Measurements from ENCODE around the gene GALNT11.

DNA sequence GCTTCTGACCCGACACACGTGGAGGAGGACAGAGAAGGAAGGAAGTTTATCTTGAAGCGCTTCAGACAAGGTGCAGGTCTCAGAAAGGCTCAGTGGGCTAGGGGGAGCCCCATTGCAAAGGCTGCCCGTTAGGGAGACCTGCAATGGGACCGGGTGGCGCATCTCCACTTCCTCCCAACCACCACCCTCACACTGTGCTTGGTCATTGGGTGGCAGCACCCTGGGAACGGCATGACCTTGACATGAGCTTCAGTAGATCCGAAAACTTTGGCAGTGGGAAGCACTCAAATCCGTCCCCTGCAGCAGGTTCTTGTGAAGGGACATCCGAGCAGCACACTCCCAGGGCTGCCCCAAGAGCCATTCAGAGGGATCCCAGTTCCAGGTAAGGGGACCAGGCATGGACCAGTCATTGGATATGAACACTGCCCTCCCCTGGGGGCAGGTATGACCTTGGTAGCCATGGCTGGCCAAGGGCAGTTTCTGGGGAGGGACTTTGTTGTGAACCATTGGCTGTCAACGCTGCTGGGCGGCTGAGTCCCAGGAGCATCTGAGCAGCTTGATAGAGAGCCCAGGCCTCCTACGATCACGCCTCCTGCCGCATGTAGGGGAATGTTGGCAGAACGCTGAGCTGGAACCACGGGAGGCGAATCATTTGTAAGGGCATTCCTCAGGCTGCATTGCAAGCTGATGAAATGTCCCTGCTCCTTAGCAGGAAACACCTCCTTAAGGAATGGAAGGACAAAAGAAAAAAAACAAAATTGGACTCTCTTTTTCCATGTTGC, 37.5 kb upstream of the GALNT11 start:
- TF ChIP-seq, protein P1, sequence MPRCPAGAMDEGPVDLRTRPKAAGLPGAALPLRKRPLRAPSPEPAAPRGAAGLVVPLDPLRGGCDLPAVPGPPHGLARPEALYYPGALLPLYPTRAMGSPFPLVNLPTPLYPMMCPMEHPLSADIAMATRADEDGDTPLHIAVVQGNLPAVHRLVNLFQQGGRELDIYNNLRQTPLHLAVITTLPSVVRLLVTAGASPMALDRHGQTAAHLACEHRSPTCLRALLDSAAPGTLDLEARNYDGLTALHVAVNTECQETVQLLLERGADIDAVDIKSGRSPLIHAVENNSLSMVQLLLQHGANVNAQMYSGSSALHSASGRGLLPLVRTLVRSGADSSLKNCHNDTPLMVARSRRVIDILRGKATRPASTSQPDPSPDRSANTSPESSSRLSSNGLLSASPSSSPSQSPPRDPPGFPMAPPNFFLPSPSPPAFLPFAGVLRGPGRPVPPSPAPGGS (IDR thresholded peaks at IDR 0.05): no peak
- TF ChIP-seq, protein P2, sequence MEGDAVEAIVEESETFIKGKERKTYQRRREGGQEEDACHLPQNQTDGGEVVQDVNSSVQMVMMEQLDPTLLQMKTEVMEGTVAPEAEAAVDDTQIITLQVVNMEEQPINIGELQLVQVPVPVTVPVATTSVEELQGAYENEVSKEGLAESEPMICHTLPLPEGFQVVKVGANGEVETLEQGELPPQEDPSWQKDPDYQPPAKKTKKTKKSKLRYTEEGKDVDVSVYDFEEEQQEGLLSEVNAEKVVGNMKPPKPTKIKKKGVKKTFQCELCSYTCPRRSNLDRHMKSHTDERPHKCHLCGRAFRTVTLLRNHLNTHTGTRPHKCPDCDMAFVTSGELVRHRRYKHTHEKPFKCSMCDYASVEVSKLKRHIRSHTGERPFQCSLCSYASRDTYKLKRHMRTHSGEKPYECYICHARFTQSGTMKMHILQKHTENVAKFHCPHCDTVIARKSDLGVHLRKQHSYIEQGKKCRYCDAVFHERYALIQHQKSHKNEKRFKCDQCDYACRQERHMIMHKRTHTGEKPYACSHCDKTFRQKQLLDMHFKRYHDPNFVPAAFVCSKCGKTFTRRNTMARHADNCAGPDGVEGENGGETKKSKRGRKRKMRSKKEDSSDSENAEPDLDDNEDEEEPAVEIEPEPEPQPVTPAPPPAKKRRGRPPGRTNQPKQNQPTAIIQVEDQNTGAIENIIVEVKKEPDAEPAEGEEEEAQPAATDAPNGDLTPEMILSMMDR (IDR thresholded peaks at IDR 0.05): no peak
- TF ChIP-seq RAD21 (conservative IDR thresholded peaks at IDR 0.05 in 1 of 2, IDR thresholded peaks at IDR 0.05 in 1 of 2): no peak
- TF ChIP-seq SREBF2 (IDR thresholded peaks at IDR 0.05): no peak
- no peak for TF ChIP-seq KDM1A (IDR thresholded peaks at IDR 0.05; ENCODE audit: low read depth)
- TF ChIP-seq, protein P3, sequence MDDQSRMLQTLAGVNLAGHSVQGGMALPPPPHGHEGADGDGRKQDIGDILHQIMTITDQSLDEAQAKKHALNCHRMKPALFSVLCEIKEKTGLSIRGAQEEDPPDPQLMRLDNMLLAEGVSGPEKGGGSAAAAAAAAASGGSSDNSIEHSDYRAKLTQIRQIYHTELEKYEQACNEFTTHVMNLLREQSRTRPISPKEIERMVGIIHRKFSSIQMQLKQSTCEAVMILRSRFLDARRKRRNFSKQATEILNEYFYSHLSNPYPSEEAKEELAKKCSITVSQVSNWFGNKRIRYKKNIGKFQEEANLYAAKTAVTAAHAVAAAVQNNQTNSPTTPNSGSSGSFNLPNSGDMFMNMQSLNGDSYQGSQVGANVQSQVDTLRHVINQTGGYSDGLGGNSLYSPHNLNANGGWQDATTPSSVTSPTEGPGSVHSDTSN (IDR thresholded peaks at IDR 0.05): no peak
- no peak for TF ChIP-seq NR3C1 (IDR thresholded peaks at IDR 0.05)
- TF ChIP-seq CEBPB (IDR thresholded peaks at IDR 0.05): no peak
- TF ChIP-seq JUN (IDR thresholded peaks at IDR 0.05): no peak
- TF ChIP-seq POLR2A (IDR thresholded peaks at IDR 0.05; ENCODE audit: low read length): no peak
- no peak for TF ChIP-seq GATA3 (IDR thresholded peaks at IDR 0.05; ENCODE audit: borderline replicate concordance)

Measured in A549 (cell line).